Activated T-helper 9 cell treated with anti-CD3 and anti-CD28 coated beads, Interleukin-2, amount 50 U/mL, for 16 hours (primary cell): ENCODE results near the gene EXOG.

ENCODE experiments used
- DNase-seq: peaks from one replicate; pipeline ENCODE4 v3.0.0-alpha.2; 2020; ENCODE audit warnings: low read depth

Gene EXOG

GRCh38 chr3:38510631-38511030 is 14.5 kb downstream of the EXOG start:
- DNase-seq = no peak

GRCh38 chr3:38511546-38511945 is 15.4 kb downstream of the EXOG start:
- DNase-seq = no peak

GRCh38 chr3:38515367-38515766 is 19.2 kb downstream of the EXOG start:
- DNase-seq = no peak

- no peak for DNase-seq
Observed at GRCh38 chr3:38516669-38517068, 20.5 kb downstream of the EXOG start.

GRCh38 chr3:38519000-38519399 is 22.9 kb downstream of the EXOG start:
- no peak for DNase-seq

- no peak for DNase-seq
Observed at GRCh38 chr3:38519651-38520050, 23.5 kb downstream of the EXOG start.

GRCh38 chr3:38521391-38521987 is 25.3 kb downstream of the EXOG start:
- peak; percentile 33 for DNase-seq

GRCh38 chr3:38522002-38522401 is 25.9 kb downstream of the EXOG start:
- no peak for DNase-seq

- no peak for DNase-seq
Observed at GRCh38 chr3:38524141-38524739, 28.1 kb downstream of the EXOG start.

GRCh38 chr3:38526792-38527191 is 30.7 kb downstream of the EXOG start:
- DNase-seq = no peak

- DNase-seq = no peak
Observed at GRCh38 chr3:38528457-38528856, 32.3 kb downstream of the EXOG start.

- no peak for DNase-seq
Observed at GRCh38 chr3:38532529-38532928, 36.4 kb downstream of the EXOG start.

GRCh38 chr3:38533285-38533976 is 37.3 kb downstream of the EXOG start:
- DNase-seq = no peak

- DNase-seq = no peak
Observed at GRCh38 chr3:38534180-38534579, 38.0 kb downstream of the EXOG start.

GRCh38 chr3:38534604-38535003 is 38.5 kb downstream of the EXOG start:
- DNase-seq = no peak

- DNase-seq = no peak
Observed at GRCh38 chr3:38536671-38537070, 40.5 kb downstream of the EXOG start.

GRCh38 chr3:38538773-38539353 is 42.7 kb downstream of the EXOG start:
- DNase-seq = no peak

GRCh38 chr3:38541806-38542205 is 45.7 kb downstream of the EXOG start:
- no peak for DNase-seq

GRCh38 chr3:38542401-38543298 is 46.5 kb downstream of the EXOG start:
- no peak for DNase-seq

- DNase-seq = no peak
Observed at GRCh38 chr3:38543586-38543985, 47.4 kb downstream of the EXOG start.

- DNase-seq = no peak
Observed at GRCh38 chr3:38544926-38545325, 48.8 kb downstream of the EXOG start.

- DNase-seq = no peak
Observed at GRCh38 chr3:38545550-38545949, 49.4 kb downstream of the EXOG start.
